Measurements from ENCODE around the gene PIGM.

- TF ChIP-seq CTCF (IDR thresholded peaks at IDR 0.05) (no peak), POLR2A (IDR thresholded peaks at IDR 0.05) (no peak)
Observed at GRCh38 chr1:159981351-159982055, 50.3 kb downstream of the PIGM start.
